Hematopoietic multipotent progenitor cell treated with erythropoietin and hydrocortisone succinate and interleukin-3 and kit ligand, for 15 days (in vitro differentiated cells): ENCODE measurements around the gene SPINK4.

ENCODE experiments used
- DNase-seq: peaks from one replicate; pipeline ENCODE4 v3.0.0-alpha.2; 2015; ENCODE audit warnings: low spot score

Gene SPINK4

GRCh38 chr9:33239921-33240320, at the start of gene SPINK4:
Gene SPINK4 (plus strand): TSS chr9:33240167. CDS start chr9:33240209, 42 bp downstream.
- DNase-seq, result peak; percentile 57

GRCh38 chr9:33192493-33193255, 47.3 kb upstream of the SPINK4 start:
- DNase-seq, result no peak

GRCh38 chr9:33193818-33194217, 46.1 kb upstream of the SPINK4 start:
- no peak for DNase-seq

GRCh38 chr9:33196736-33197135, 43.2 kb upstream of the SPINK4 start:
- DNase-seq, result no peak

GRCh38 chr9:33197279-33198152, 42.5 kb upstream of the SPINK4 start:
- no peak for DNase-seq

- DNase-seq, result no peak
Observed at GRCh38 chr9:33198165-33198564, 41.8 kb upstream of the SPINK4 start.

GRCh38 chr9:33202018-33202417, 37.9 kb upstream of the SPINK4 start:
- DNase-seq, result no peak

GRCh38 chr9:33202552-33203201, 37.3 kb upstream of the SPINK4 start:
- DNase-seq, result no peak

- DNase-seq, result no peak
Observed at GRCh38 chr9:33209394-33209793, 30.6 kb upstream of the SPINK4 start.

- no peak for DNase-seq
Observed at GRCh38 chr9:33210006-33210715, 29.8 kb upstream of the SPINK4 start.

- DNase-seq, result no peak
Observed at GRCh38 chr9:33211695-33212393, 28.1 kb upstream of the SPINK4 start.

GRCh38 chr9:33220681-33221567, 19.0 kb upstream of the SPINK4 start:
- DNase-seq, result no peak

GRCh38 chr9:33221568-33221884, 18.4 kb upstream of the SPINK4 start:
- DNase-seq, result no peak

GRCh38 chr9:33222031-33222430, 17.9 kb upstream of the SPINK4 start:
- no peak for DNase-seq

GRCh38 chr9:33223696-33224095, 16.3 kb upstream of the SPINK4 start:
- DNase-seq, result no peak

GRCh38 chr9:33225319-33226147, 14.4 kb upstream of the SPINK4 start:
- peak; percentile 81 for DNase-seq

- no peak for DNase-seq
Observed at GRCh38 chr9:33227008-33227398, 13.0 kb upstream of the SPINK4 start.

GRCh38 chr9:33227741-33228140, 12.2 kb upstream of the SPINK4 start:
- no peak for DNase-seq

- DNase-seq, result no peak
Observed at GRCh38 chr9:33228606-33229005, 11.4 kb upstream of the SPINK4 start.
